IMR-90 (cell line): ENCODE data around the gene DELE1. TPM values are rescaled to one million over a fixed set of nuclear protein-coding genes. Genes with fewer than 3 reads are reported as not detected.

Source experiments
- ATAC-seq: fragments of 200-7000 bp; cut with Tn5 transposase; 2 replicates; pipeline ENCODE4 v1.9.1; 2020; ENCODE audit warnings: low read depth, mild to moderate bottlenecking, moderate library complexity
- BruUV-seq: library from RNA; stranded (reverse); fragments of 400-500 nt; replicated peaks from 2 replicates; lab custom pipeline; 2021; lab: Mats Ljungman, UMichigan
- CTCF ChIA-PET: fragments of 300-600 bp; formaldehyde crosslinking; extraction: SDS; loops from one replicate; lab custom pipeline; 2021; ENCODE audit warnings: antibody characterized with exemption; lab: Yijun Ruan, JAX
- POLR2A ChIA-PET: fragments of 300-600 bp; sonication (Branson Sonifier 250); formaldehyde crosslinking; loops from one replicate; lab custom pipeline; 2022; ENCODE audit warnings: antibody characterized with exemption; ENCODE audit not compliant: unreplicated experiment; lab: Charles Lee
- DNase-seq: peaks from one replicate; pipeline ENCODE4 v3.0.0; 2013
- H2AFZ ChIP-seq: replicated peaks from 2 replicates; pipeline ENCODE3; 2013; ENCODE audit warnings: low read length, mild to moderate bottlenecking; ENCODE audit not compliant: poor library complexity
- H2AK5ac ChIP-seq: 2 replicates; pipeline ENCODE4 v1.6.1; 2013; ENCODE audit warnings: low read depth, low read length, inconsistent platforms
- H2AK9ac ChIP-seq: replicated peaks from 2 replicates; pipeline ENCODE3; 2013; ENCODE audit warnings: mild to moderate bottlenecking, low read depth, low read length, moderate library complexity; ENCODE audit not compliant: poor library complexity
- H2BK120ac ChIP-seq: 2 replicates; pipeline ENCODE4 v1.6.1; 2013; ENCODE audit warnings: low read depth, low read length, inconsistent platforms
- H2BK15ac ChIP-seq: 3 replicates; pipeline ENCODE4 v1.6.1; 2013; ENCODE audit warnings: low read depth, low read length, inconsistent platforms
- H2BK20ac ChIP-seq: 2 replicates; pipeline ENCODE4 v1.6.1; 2013; ENCODE audit warnings: low read depth, mild to moderate bottlenecking, inconsistent platforms, low read length, moderate library complexity
- H2BK5ac ChIP-seq: 2 replicates; pipeline ENCODE4 v1.6.1; 2013; ENCODE audit warnings: mild to moderate bottlenecking, low read depth, low read length, inconsistent platforms; ENCODE audit not compliant: poor library complexity, severe bottlenecking
- H3K14ac ChIP-seq: replicated peaks from 2 replicates; pipeline ENCODE4 v1.6.1; 2013; ENCODE audit warnings: low read depth, low read length, inconsistent platforms
- H3K18ac ChIP-seq: 2 replicates; pipeline ENCODE4 v1.6.1; 2013; ENCODE audit warnings: low read depth, low read length, control low read depth
- H3K23ac ChIP-seq: 2 replicates; pipeline ENCODE4 v1.6.1; 2013; ENCODE audit warnings: low read depth, low read length, inconsistent platforms
- H3K27ac ChIP-seq: 2 replicates; pipeline ENCODE4 v1.5.1; 2013; ENCODE audit warnings: mild to moderate bottlenecking, control low read depth, low read length; ENCODE audit not compliant: insufficient read depth
- H3K27me3 ChIP-seq: 2 replicates; pipeline ENCODE4 v1.6.1; 2013; ENCODE audit warnings: low read length; ENCODE audit not compliant: control insufficient read depth, insufficient read depth
- H3K36me3 ChIP-seq: 2 replicates; pipeline ENCODE4 v1.6.1; 2013; ENCODE audit warnings: low read length, mixed read lengths; ENCODE audit not compliant: control insufficient read depth, insufficient read depth
- H3K4ac ChIP-seq: 2 replicates; pipeline ENCODE4 v1.6.1; 2013; ENCODE audit warnings: low read depth, low read length, inconsistent platforms
- H3K4me1 ChIP-seq: 2 replicates; pipeline ENCODE4 v1.6.1; 2013; ENCODE audit warnings: low read length, mixed read lengths; ENCODE audit not compliant: control insufficient read depth, insufficient read depth
- H3K4me2 ChIP-seq: 2 replicates; pipeline ENCODE4 v1.6.1; 2013; ENCODE audit warnings: low read depth, mild to moderate bottlenecking, control low read depth, low read length, moderate library complexity
- H3K4me3 ChIP-seq: 2 replicates; pipeline ENCODE4 v1.5.1; 2013; ENCODE audit warnings: low read depth, mild to moderate bottlenecking, control low read depth, low read length, moderate library complexity; ENCODE audit not compliant: insufficient read depth
- H3K56ac ChIP-seq: 2 replicates; pipeline ENCODE4 v1.6.1; 2013; ENCODE audit warnings: low read length, inconsistent platforms; ENCODE audit not compliant: insufficient read depth; ENCODE audit errors: extremely low read depth
- H3K79me1 ChIP-seq, 2 experiments: 2 replicates each; pipeline ENCODE4 v1.6.1; 2013; ENCODE audit warnings: low read length in 2 of 2, inconsistent platforms in 1 of 2, low read depth in 1 of 2
- H3K9ac ChIP-seq: 2 replicates; pipeline ENCODE4 v1.6.1; 2013; ENCODE audit warnings: low read depth, low read length, control low read depth
- H3K9me1 ChIP-seq: 2 replicates; pipeline ENCODE4 v1.6.1; 2013; ENCODE audit warnings: low read length, inconsistent platforms; ENCODE audit not compliant: insufficient read depth
- H3K9me3 ChIP-seq: 2 replicates; pipeline ENCODE4 v1.6.1; 2013; ENCODE audit warnings: low read length; ENCODE audit not compliant: control insufficient read depth, insufficient read depth
- H4K20me1 ChIP-seq: 2 replicates; pipeline ENCODE4 v1.6.1; 2013; ENCODE audit warnings: low read length, inconsistent platforms; ENCODE audit not compliant: insufficient read depth
- H4K5ac ChIP-seq: 2 replicates; pipeline ENCODE4 v1.6.1; 2013; ENCODE audit warnings: mild to moderate bottlenecking, low read depth, low read length, control low read depth
- H4K8ac ChIP-seq, 2 experiments: 2 replicates each; pipeline ENCODE4 v1.6.1; 2013; ENCODE audit warnings: low read depth in 2 of 2, low read length in 2 of 2, control low read depth in 1 of 2, inconsistent platforms in 1 of 2
- H4K91ac ChIP-seq: 2 replicates; pipeline ENCODE4 v1.6.1; 2013; ENCODE audit warnings: low read depth, low read length, inconsistent platforms; ENCODE audit not compliant: insufficient read depth
- BHLHE40 ChIP-seq: fragments of 150-350 bp; IDR thresholded peaks from 2 replicates; pipeline ENCODE4 v1.6.1; 2016; ENCODE audit warnings: mild to moderate bottlenecking, low read depth, low read length
- FOS ChIP-seq: fragments of 150-350 bp; IDR thresholded peaks from 2 replicates; pipeline ENCODE4 v1.6.1; 2016; ENCODE audit warnings: low read depth, low read length
- MXI1 ChIP-seq: IDR thresholded peaks from 2 replicates; pipeline ENCODE4 v1.6.1; 2012; ENCODE audit warnings: low read depth, mild to moderate bottlenecking, low read length, moderate library complexity, borderline replicate concordance
- POLR2A ChIP-seq: IDR thresholded peaks from 2 replicates; pipeline ENCODE4 v1.6.1; 2012; ENCODE audit warnings: mild to moderate bottlenecking, low read depth, low read length
- RAD21 ChIP-seq: IDR thresholded peaks from 2 replicates; pipeline ENCODE4 v1.6.1; 2012; ENCODE audit warnings: low read length, improper control_type of control experiment
- RCOR1 ChIP-seq: IDR thresholded peaks from 2 replicates; pipeline ENCODE4 v1.6.1; 2012; ENCODE audit warnings: mild to moderate bottlenecking, low read length, improper control_type of control experiment; ENCODE audit not compliant: insufficient replicate concordance
- RFX5 ChIP-seq: IDR thresholded peaks from 2 replicates; pipeline ENCODE4 v1.8.0; 2012; ENCODE audit warnings: low read depth, mild to moderate bottlenecking, low read length, moderate library complexity
- SMC3 ChIP-seq: fragments of 150-350 bp; IDR thresholded peaks from 2 replicates; pipeline ENCODE4 v1.6.1; 2016; ENCODE audit warnings: low read depth, mild to moderate bottlenecking, antibody characterized with exemption, low read length, moderate library complexity
- WGBS, 2 experiments: methylation state at CpG; one replicate each; pipeline versions ENCODE4 v1.1.5 to v1.1.7; 2013; ENCODE audit warnings: missing lambda C conversion rate in 2 of 2; ENCODE audit not compliant: insufficient read length in 1 of 2; ENCODE audit errors: extremely low coverage in 2 of 2; 5-methylcytosine and 5-hydroxymethylcytosine counted together
- dilution Hi-C: fragments of 300-500 bp; cut with HindIII; formaldehyde crosslinking; loops from one replicate; pipeline ENCODE4 v1.14.3; 2018; ENCODE audit warnings: low sequenced_read_pairs; ENCODE audit not compliant: unreplicated experiment
- in situ Hi-C: fragments of 300-500 bp; cut with MboI; formaldehyde crosslinking; loops from 3 replicates; pipeline ENCODE4 v1.14.3; 2019; ENCODE audit warnings: low sequenced_read_pairs, inconsistent platforms, mixed read lengths
- intact Hi-C: fragments of 100-400 bp; cut with micrococcal nuclease; formaldehyde crosslinking; loops from 2 replicates; pipeline ENCODE4 v1.10.0; 2022
- polyA plus RNA-seq, 3 experiments: library from polyadenylated mRNA; depleted of rRNA; stranded (reverse); fragments of >200 nt; gene quantifications; 2 replicates each; pipeline ENCODE4 v1.2.3, GENCODE V29; 2012; ENCODE audit warnings: low replicate concordance in 1 of 3
- total RNA-seq: library from RNA; depleted of rRNA; stranded (reverse); fragments of >200 nt; gene quantifications from 2 replicates; pipeline ENCODE4 v1.2.3, GENCODE V29; 2012
- TF ChIP-seq, protein P1 (sequence below): fragments of 150-350 bp; IDR thresholded peaks from 2 replicates; pipeline ENCODE4 v1.6.1; 2016; ENCODE audit warnings: low read depth, mild to moderate bottlenecking, low read length, moderate library complexity, borderline replicate concordance

Gene DELE1
- total and polyA plus RNA-seq, 2 of the 4 experiments (the other 2 are of a cell fraction): 28.0 to 66.1 TPM

DNA sequence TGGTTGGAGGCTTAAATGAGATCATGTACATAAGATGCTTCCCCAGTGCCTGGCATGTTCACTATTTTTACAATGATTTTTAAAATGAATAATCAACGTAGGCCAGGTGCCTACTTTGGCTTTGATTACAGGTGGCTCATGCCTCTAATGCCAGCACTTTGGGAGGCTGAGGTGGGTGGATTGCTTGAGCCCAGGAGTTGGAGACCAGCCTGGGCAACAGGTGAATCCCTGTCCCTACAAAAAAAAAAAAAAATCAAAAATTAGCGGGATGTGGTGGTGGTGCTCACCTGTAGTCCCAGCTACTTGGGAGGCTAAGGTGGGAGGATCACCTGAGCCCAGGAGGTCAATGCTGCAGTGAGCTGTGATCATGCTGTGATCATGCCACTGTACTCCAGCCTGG is 25.1 kb downstream of the DELE1 start:
- H3K9ac ChIP-seq: no peak overlapping the region
- no peaks in the 10 kb centered on the region for H3K36me3 ChIP-seq
- no peak overlapping the region for H2AK5ac ChIP-seq
- H4K5ac ChIP-seq: no peak overlapping the region
- H4K20me1 ChIP-seq: no peaks in the 10 kb centered on the region
- no peak overlapping the region for H3K27ac ChIP-seq
- no peak overlapping the region for H2BK15ac ChIP-seq
- no peak overlapping the region for H3K4me2 ChIP-seq
- in situ Hi-C loops: no loop called here
- no peak overlapping the region for H2BK20ac ChIP-seq
- H3K18ac ChIP-seq: no peak overlapping the region
- no peak overlapping the region for H4K8ac ChIP-seq
- no peak overlapping the region for H2BK120ac ChIP-seq
- no peak overlapping the region for H3K23ac ChIP-seq
- dilution Hi-C loops: no loop called here
- H3K56ac ChIP-seq: no peak overlapping the region
- no peaks in the 10 kb centered on the region for H3K9me1 ChIP-seq
- DNase-seq (no peak), ATAC-seq (no peak)
- TF ChIP-seq BHLHE40 (no peak), SMC3 (no peak), RCOR1 (no peak), RAD21 (no peak), POLR2A (no peak), FOS (no peak), MXI1 (no peak), RFX5 (no peak)
- TF ChIP-seq, protein P1, sequence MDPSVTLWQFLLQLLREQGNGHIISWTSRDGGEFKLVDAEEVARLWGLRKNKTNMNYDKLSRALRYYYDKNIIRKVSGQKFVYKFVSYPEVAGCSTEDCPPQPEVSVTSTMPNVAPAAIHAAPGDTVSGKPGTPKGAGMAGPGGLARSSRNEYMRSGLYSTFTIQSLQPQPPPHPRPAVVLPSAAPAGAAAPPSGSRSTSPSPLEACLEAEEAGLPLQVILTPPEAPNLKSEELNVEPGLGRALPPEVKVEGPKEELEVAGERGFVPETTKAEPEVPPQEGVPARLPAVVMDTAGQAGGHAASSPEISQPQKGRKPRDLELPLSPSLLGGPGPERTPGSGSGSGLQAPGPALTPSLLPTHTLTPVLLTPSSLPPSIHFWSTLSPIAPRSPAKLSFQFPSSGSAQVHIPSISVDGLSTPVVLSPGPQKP: no peak
- WGBS, 2 experiments: no CpG with 5 or more reads among the region's 2 CpGs
- POLR2A ChIA-PET: no interaction called here
- H4K91ac ChIP-seq: no peak overlapping the region
- CTCF ChIA-PET: interaction anchor here (1.8 to 2.7 kb wide), 2 partner anchors 11 to 21 kb away, joined by 5 to 15 read pairs; partner anchors contain the start of gene RNF14
- no peak overlapping the region for H2BK5ac ChIP-seq
- H2AK9ac ChIP-seq: no peak overlapping the region
- H3K79me1 ChIP-seq: no peaks in the 10 kb centered on the region
- BruUV-seq: no TSS peak
- peaks cover 22% of the 10 kb centered on the region for H3K27me3 ChIP-seq
- intact Hi-C loops: no loop called here
- no peaks in the 10 kb centered on the region for H3K4me1 ChIP-seq
- no peak overlapping the region for H3K14ac ChIP-seq
- H3K4ac ChIP-seq: no peak overlapping the region
- no peak overlapping the region for H2AFZ ChIP-seq
- H3K9me3 ChIP-seq: no peaks in the 10 kb centered on the region
- no peak overlapping the region for H3K4me3 ChIP-seq
